Progenitor cell of endocrine pancreas (in vitro differentiated cells): ENCODE data around the gene BAIAP2L1. TPM values are rescaled to one million over a fixed set of nuclear protein-coding genes. Genes with fewer than 3 reads are reported as not detected.

Experiments
- DNase-seq: peaks from one replicate; pipeline ENCODE4 v3.0.0; 2021; ENCODE audit warnings: low spot score; ENCODE audit not compliant: unreplicated experiment
- H3K27ac Mint-ChIP-seq: 2 replicates; pipeline ENCODE4 v1.8.0; 2021; ENCODE audit warnings: mild to moderate bottlenecking, moderate library complexity, mixed read lengths
- H3K27me3 Mint-ChIP-seq: 2 replicates; pipeline ENCODE4 v1.8.0; 2021; ENCODE audit warnings: mixed read lengths
- H3K36me3 Mint-ChIP-seq: 2 replicates; pipeline ENCODE4 v1.8.0; 2022; ENCODE audit warnings: mixed read lengths; ENCODE audit not compliant: insufficient read depth
- H3K4me1 Mint-ChIP-seq: 2 replicates; pipeline ENCODE4 v1.8.0; 2021; ENCODE audit warnings: low read depth, mixed read lengths
- H3K4me3 Mint-ChIP-seq: 2 replicates; pipeline ENCODE4 v1.8.0; 2021; ENCODE audit warnings: low read depth, mild to moderate bottlenecking, moderate library complexity, mixed read lengths
- H3K9me3 Mint-ChIP-seq: 2 replicates; pipeline ENCODE4 v1.8.0; 2021; ENCODE audit warnings: low read depth, mixed read lengths
- CTCF ChIP-seq: fragments of 200-600 bp; sonication (generic); IDR thresholded peaks from one replicate; pipeline ENCODE4 v1.5.0; 2021; ENCODE audit warnings: antibody characterized with exemption, mild to moderate bottlenecking; ENCODE audit not compliant: unreplicated experiment
- total RNA-seq: library from RNA; stranded (reverse); gene quantifications from 2 replicates; pipeline ENCODE4 v1.2.1, GENCODE V29; 2021

BAIAP2L1 gene
- total RNA-seq, 1 donor from 2014 or later, result 34.2 TPM

- peak overlapping the region; percentile 41 for H3K27ac Mint-ChIP-seq
- H3K36me3 Mint-ChIP-seq, result peaks cover 13% of the 10 kb centered on the region
- no peak for TF ChIP-seq CTCF
- no peak overlapping the region for H3K4me3 Mint-ChIP-seq
- peaks cover 3% of the 10 kb centered on the region for H3K4me1 Mint-ChIP-seq
- H3K27me3 Mint-ChIP-seq, result no peaks in the 10 kb centered on the region
- no peaks in the 10 kb centered on the region for H3K9me3 Mint-ChIP-seq
- no peak for DNase-seq
Observed at GRCh38 chr7:98294326-98294725, 106.6 kb downstream of the BAIAP2L1 start.

GRCh38 chr7:98293746-98294145 is 107.1 kb downstream of the BAIAP2L1 start:
- Mint-ChIP-seq H3K4me3 (no peak overlapping the region), H3K27me3 (no peaks in the 10 kb centered on the region), H3K36me3 (peaks cover 13% of the 10 kb centered on the region), H3K4me1 (peaks cover 3% of the 10 kb centered on the region), H3K9me3 (no peaks in the 10 kb centered on the region), H3K27ac (no peak overlapping the region)
- no peak for TF ChIP-seq CTCF
- DNase-seq, result no peak

- Mint-ChIP-seq H3K36me3 (peaks cover 13% of the 10 kb centered on the region), H3K27me3 (no peaks in the 10 kb centered on the region), H3K4me1 (peaks cover 3% of the 10 kb centered on the region), H3K4me3 (no peak overlapping the region), H3K27ac (no peak overlapping the region), H3K9me3 (no peaks in the 10 kb centered on the region)
- no peak for DNase-seq
- TF ChIP-seq CTCF, result no peak
Observed at GRCh38 chr7:98293265-98293664, 107.6 kb downstream of the BAIAP2L1 start.

- H3K4me3 Mint-ChIP-seq, result no peak overlapping the region
- no peak overlapping the region for H3K27ac Mint-ChIP-seq
- H3K4me1 Mint-ChIP-seq, result peaks cover 3% of the 10 kb centered on the region
- peak; percentile 26 for TF ChIP-seq CTCF
- H3K27me3 Mint-ChIP-seq, result no peaks in the 10 kb centered on the region
- peaks cover 11% of the 10 kb centered on the region for H3K36me3 Mint-ChIP-seq
- H3K9me3 Mint-ChIP-seq, result no peaks in the 10 kb centered on the region
- no peak for DNase-seq
Observed at GRCh38 chr7:98291717-98292116, 109.2 kb downstream of the BAIAP2L1 start.

GRCh38 chr7:98289333-98289875 is 111.5 kb downstream of the BAIAP2L1 start:
- H3K9me3 Mint-ChIP-seq, result no peaks in the 10 kb centered on the region
- peaks cover 14% of the 10 kb centered on the region for H3K4me1 Mint-ChIP-seq
- no peaks in the 10 kb centered on the region for H3K27me3 Mint-ChIP-seq
- no peak overlapping the region for H3K4me3 Mint-ChIP-seq
- H3K36me3 Mint-ChIP-seq, result peaks cover 15% of the 10 kb centered on the region
- no peak for DNase-seq
- H3K27ac Mint-ChIP-seq, result no peak overlapping the region
- TF ChIP-seq CTCF, result no peak
